ENCODE results near the gene VAV1. TPM values are rescaled to one million over a fixed set of nuclear protein-coding genes. Genes with fewer than 3 reads are reported as not detected.

The VAV1 gene
- total and polyA plus RNA-seq, 4 donors = 0.60 to 13.3 (median 4.1) TPM

DNA sequence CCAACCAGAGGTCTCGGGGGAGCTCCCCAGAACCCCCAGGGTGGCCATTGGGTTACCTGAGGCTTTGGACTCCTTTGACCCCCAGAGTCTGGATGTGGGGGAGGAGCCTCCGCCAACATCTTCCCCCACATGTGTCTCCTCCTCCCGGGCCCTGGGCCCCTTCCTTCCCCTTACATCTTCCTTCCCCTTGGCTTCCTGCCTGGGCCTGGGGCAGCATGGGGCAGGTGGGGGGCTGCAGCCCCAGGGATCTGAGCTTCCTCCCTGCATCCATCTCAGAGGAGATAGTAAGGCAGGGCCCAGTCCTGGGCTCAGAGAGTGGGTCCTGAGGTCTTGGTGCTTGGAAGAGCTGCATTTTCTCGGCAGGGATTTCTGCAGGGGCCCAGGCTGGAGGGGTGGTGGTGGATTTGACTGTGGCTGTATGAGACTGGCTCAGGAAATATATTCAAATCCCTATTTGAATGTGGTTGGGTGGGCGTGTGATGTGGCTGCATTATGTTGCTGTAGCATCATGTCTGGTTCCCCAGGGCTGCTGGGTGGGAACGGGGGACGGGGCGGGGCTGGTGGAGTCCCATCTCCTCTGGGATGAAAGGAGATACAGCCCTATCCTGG, 919 bp downstream of the VAV1 start:
- Histone ChIP-seq H3K4me3 (ENCODE audit: low read depth in 1 of 3, low read length in 3 of 3) (peak overlapping the region in 2 of 3 donors; percentile 31 to 43), H3K27ac (ENCODE audit: low read depth in 1 of 2, low read length in 2 of 2) (peak overlapping the region; percentile 56 to 72), H3K4me1 (ENCODE audit: control insufficient read depth in 4 of 4, insufficient read depth in 4 of 4, low read length in 3 of 4) (peaks cover 0 to 3% (median 0%) of the 10 kb centered on the region in 4 donors), H3K36me3 (ENCODE audit: control insufficient read depth in 4 of 4, insufficient read depth in 3 of 4, low read depth in 1 of 4, low read length in 3 of 4) (no peaks in the 10 kb centered on the region), H3K9ac (ENCODE audit: low read depth in 1 of 2, low read length in 2 of 2) (peak overlapping the region in 1 of 2 donors; percentile 45), H3K27me3 (ENCODE audit: control insufficient read depth in 4 of 4, insufficient read depth in 4 of 4, low read length in 3 of 4) (no peaks in the 10 kb centered on the region), H3K9me3 (ENCODE audit: control insufficient read depth in 4 of 4, low read length in 3 of 4) (no peaks in the 10 kb centered on the region)
- 47% methylated on average over 8 of the region's 8 CpGs for whole genome bisulfite sequencing
- no peak for TF ChIP-seq FOXA2 (IDR thresholded peaks at IDR 0.05)
- TF ChIP-seq JUND (IDR thresholded peaks at IDR 0.05) = no peak
- TF ChIP-seq HNF4A (conservative IDR thresholded peaks at IDR 0.05) = no peak
- no peak for TF ChIP-seq TAF1 (conservative IDR thresholded peaks at IDR 0.05)
- TF ChIP-seq NR2F2 (IDR thresholded peaks at IDR 0.05) = no peak
- no peak for TF ChIP-seq SP1 (IDR thresholded peaks at IDR 0.05)
- no peak for TF ChIP-seq YY1 (IDR thresholded peaks at IDR 0.05)
- TF ChIP-seq GABPA (IDR thresholded peaks at IDR 0.05 in 1 of 2, conservative IDR thresholded peaks at IDR 0.05 in 1 of 2) = no peak
- no peak for TF ChIP-seq HNF4G (IDR thresholded peaks at IDR 0.05)
- no peak for TF ChIP-seq RXRA (IDR thresholded peaks at IDR 0.05)
- TF ChIP-seq, protein P1, sequence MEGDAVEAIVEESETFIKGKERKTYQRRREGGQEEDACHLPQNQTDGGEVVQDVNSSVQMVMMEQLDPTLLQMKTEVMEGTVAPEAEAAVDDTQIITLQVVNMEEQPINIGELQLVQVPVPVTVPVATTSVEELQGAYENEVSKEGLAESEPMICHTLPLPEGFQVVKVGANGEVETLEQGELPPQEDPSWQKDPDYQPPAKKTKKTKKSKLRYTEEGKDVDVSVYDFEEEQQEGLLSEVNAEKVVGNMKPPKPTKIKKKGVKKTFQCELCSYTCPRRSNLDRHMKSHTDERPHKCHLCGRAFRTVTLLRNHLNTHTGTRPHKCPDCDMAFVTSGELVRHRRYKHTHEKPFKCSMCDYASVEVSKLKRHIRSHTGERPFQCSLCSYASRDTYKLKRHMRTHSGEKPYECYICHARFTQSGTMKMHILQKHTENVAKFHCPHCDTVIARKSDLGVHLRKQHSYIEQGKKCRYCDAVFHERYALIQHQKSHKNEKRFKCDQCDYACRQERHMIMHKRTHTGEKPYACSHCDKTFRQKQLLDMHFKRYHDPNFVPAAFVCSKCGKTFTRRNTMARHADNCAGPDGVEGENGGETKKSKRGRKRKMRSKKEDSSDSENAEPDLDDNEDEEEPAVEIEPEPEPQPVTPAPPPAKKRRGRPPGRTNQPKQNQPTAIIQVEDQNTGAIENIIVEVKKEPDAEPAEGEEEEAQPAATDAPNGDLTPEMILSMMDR (IDR thresholded peaks at IDR 0.05; ENCODE audit: low read depth, low read length, missing input control) = no peak
- no peak for TF ChIP-seq FOXA1 (IDR thresholded peaks at IDR 0.05)
- TF ChIP-seq, protein P2, sequence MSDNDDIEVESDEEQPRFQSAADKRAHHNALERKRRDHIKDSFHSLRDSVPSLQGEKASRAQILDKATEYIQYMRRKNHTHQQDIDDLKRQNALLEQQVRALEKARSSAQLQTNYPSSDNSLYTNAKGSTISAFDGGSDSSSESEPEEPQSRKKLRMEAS (IDR thresholded peaks at IDR 0.05) = no peak
- TF ChIP-seq EGR1 (IDR thresholded peaks at IDR 0.05; ENCODE audit: low read depth in 2 of 2) = no peak
- TF ChIP-seq RAD21 (IDR thresholded peaks at IDR 0.05) = no peak
- no peak for TF ChIP-seq ATF3 (IDR thresholded peaks at IDR 0.05)
- TF ChIP-seq REST (IDR thresholded peaks at IDR 0.05) = no peak
- TF ChIP-seq, protein P3, sequence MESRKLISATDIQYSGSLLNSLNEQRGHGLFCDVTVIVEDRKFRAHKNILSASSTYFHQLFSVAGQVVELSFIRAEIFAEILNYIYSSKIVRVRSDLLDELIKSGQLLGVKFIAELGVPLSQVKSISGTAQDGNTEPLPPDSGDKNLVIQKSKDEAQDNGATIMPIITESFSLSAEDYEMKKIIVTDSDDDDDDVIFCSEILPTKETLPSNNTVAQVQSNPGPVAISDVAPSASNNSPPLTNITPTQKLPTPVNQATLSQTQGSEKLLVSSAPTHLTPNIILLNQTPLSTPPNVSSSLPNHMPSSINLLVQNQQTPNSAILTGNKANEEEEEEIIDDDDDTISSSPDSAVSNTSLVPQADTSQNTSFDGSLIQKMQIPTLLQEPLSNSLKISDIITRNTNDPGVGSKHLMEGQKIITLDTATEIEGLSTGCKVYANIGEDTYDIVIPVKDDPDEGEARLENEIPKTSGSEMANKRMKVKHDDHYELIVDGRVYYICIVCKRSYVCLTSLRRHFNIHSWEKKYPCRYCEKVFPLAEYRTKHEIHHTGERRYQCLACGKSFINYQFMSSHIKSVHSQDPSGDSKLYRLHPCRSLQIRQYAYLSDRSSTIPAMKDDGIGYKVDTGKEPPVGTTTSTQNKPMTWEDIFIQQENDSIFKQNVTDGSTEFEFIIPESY (IDR thresholded peaks at IDR 0.05) = no peak
- DNase-seq (ENCODE audit: low spot score) = no peak
